Gastrocnemius medialis (tissue), 4 donors: ENCODE measurements around the gene EIF1AD. TPM values are rescaled to one million over a fixed set of nuclear protein-coding genes. Genes with fewer than 3 reads are reported as not detected.

Experiments used
- ATAC-seq, 2 donors: fragments of 150-250 bp; one replicate each; pipeline ENCODE4 v1.9.1; 2016
- DNase-seq, 2 donors: peaks; one replicate each; pipeline ENCODE4 v3.0.0-alpha.2; 2019
- H3K27ac ChIP-seq, 4 donors: fragments of 200-600 bp; sonication (generic); 1 replicate in 1 of 4; 2 replicates in 3 of 4; pipeline ENCODE4 v1.5.1; 2016 to 2018; ENCODE audit warnings: mild to moderate bottlenecking in 2 of 4, moderate library complexity in 1 of 4
- H3K27me3 ChIP-seq, 3 donors: fragments of 200-600 bp; sonication (generic) in 2 of 3; 1 replicate in 1 of 3; 2 replicates in 2 of 3; pipeline versions ENCODE4 v1.5.1 to v1.6.0; 2016 to 2019; ENCODE audit warnings: mild to moderate bottlenecking in 1 of 3, moderate library complexity in 1 of 3
- H3K36me3 ChIP-seq, 2 donors: fragments of 200-600 bp; sonication (generic) in 1 of 2; one replicate each; pipeline ENCODE4 v1.5.1; 2017 to 2018
- H3K4me1 ChIP-seq, 2 donors: fragments of 200-600 bp; sonication (generic) in 1 of 2; one replicate each; pipeline ENCODE4 v1.5.1; 2016 to 2017; ENCODE audit warnings: mild to moderate bottlenecking in 2 of 2
- H3K4me3 ChIP-seq, 4 donors: fragments of 200-600 bp; sonication (generic) in 3 of 4; 1 replicate in 1 of 4; 2 replicates in 3 of 4; pipeline ENCODE4 v1.5.1; 2016 to 2019; ENCODE audit warnings: mild to moderate bottlenecking in 2 of 4
- H3K9me3 ChIP-seq, 3 donors: fragments of 200-600 bp; sonication (generic) in 2 of 3; 1 replicate in 1 of 3; 2 replicates in 2 of 3; pipeline ENCODE4 v1.5.1; 2016 to 2019
- POLR2A ChIP-seq, 2 donors: fragments of 450-650 bp; IDR thresholded peaks; one replicate each; pipeline ENCODE4 v1.6.1; 2017; ENCODE audit warnings: antibody characterized with exemption in 2 of 2, mild to moderate bottlenecking in 2 of 2, moderate library complexity in 2 of 2
- in situ Hi-C, 4 donors: fragments of 200-750 bp; cut with MboI; loops; one replicate each; pipeline versions ENCODE4 v1.15.0 to v1.8.0; 2017; ENCODE audit warnings: low sequenced_read_pairs in 4 of 4
- intact Hi-C: fragments of 100-400 bp; cut with DNase I; formaldehyde crosslinking; loops from one replicate; pipeline ENCODE4 v1.15.1; 2023; ENCODE audit warnings: low total_unique reads
- total RNA-seq, 4 donors: library from RNA; depleted of rRNA; stranded (reverse); fragments of >200 nt; gene quantifications; one replicate each; pipeline versions ENCODE4 v1.1.0 to v1.2.3, GENCODE V29; 2016
- TF ChIP-seq, protein P1 (sequence below), 5 experiments: fragments of 450-650 bp in 3 of 5; fragments of 200-600 bp in 2 of 5; sonication (generic) in 2 of 5; IDR thresholded peaks in 4 of 5; conservative IDR thresholded peaks in 1 of 5; 1 replicate in 4 of 5; 2 replicates in 1 of 5; pipeline ENCODE4 v1.5.1; 2016 to 2019; ENCODE audit warnings: antibody characterized with exemption in 5 of 5, mild to moderate bottlenecking in 3 of 5, moderate library complexity in 3 of 5

Gene EIF1AD
- total RNA-seq, 4 donors from 2014 or later = 29.3 to 39.8 (median 35.4) TPM

DNA sequence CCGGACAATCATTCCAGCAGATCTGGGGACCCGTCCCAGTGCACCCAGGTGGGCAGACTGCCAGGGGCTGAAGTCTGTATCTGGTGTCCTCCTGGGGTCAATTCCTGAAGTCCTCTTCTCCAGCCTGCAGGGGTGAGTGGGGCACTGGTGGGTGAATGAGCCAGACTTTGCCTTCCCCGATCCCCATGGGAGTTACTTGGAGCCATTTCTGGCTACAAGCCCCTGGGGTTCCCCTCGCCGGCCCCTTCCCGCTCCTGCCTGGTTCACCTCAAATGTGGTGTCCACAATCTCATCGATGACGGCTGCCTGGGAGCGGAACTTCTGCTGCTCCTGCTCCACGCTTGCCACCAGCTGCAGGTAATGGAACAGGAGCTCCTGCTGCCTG is 14.8 kb upstream of the EIF1AD start:
- Histone ChIP-seq H3K27me3 (peaks cover 9 to 13% (median 13%) of the 10 kb centered on the region in 3 donors), H3K36me3 (no peaks in the 10 kb centered on the region), H3K4me3 (no peak overlapping the region), H3K9me3 (no peaks in the 10 kb centered on the region), H3K4me1 (peaks cover 9 to 15% of the 10 kb centered on the region in 2 donors), H3K27ac (peak overlapping the region in 1 of 4 donors; percentile 69)
- ATAC-seq (no peak), DNase-seq (no peak)
- TF ChIP-seq, protein P1, sequence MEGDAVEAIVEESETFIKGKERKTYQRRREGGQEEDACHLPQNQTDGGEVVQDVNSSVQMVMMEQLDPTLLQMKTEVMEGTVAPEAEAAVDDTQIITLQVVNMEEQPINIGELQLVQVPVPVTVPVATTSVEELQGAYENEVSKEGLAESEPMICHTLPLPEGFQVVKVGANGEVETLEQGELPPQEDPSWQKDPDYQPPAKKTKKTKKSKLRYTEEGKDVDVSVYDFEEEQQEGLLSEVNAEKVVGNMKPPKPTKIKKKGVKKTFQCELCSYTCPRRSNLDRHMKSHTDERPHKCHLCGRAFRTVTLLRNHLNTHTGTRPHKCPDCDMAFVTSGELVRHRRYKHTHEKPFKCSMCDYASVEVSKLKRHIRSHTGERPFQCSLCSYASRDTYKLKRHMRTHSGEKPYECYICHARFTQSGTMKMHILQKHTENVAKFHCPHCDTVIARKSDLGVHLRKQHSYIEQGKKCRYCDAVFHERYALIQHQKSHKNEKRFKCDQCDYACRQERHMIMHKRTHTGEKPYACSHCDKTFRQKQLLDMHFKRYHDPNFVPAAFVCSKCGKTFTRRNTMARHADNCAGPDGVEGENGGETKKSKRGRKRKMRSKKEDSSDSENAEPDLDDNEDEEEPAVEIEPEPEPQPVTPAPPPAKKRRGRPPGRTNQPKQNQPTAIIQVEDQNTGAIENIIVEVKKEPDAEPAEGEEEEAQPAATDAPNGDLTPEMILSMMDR (IDR thresholded peaks at IDR 0.05 in 4 of 5, conservative IDR thresholded peaks at IDR 0.05 in 1 of 5) = no peak
- no peak for TF ChIP-seq POLR2A (IDR thresholded peaks at IDR 0.05)
- in situ Hi-C loops (no loop called here), intact Hi-C loops (no loop called here)

- TF ChIP-seq POLR2A (IDR thresholded peaks at IDR 0.05) = no peak
- TF ChIP-seq, protein P1 (IDR thresholded peaks at IDR 0.05 in 4 of 5, conservative IDR thresholded peaks at IDR 0.05 in 1 of 5) = no peak
- Histone ChIP-seq H3K9me3 (no peaks in the 10 kb centered on the region), H3K4me1 (peaks cover 9 to 15% of the 10 kb centered on the region in 2 donors), H3K36me3 (no peaks in the 10 kb centered on the region), H3K27ac (peak overlapping the region in 1 of 4 donors; percentile 69), H3K27me3 (peaks cover 12 to 18% (median 17%) of the 10 kb centered on the region in 3 donors), H3K4me3 (no peak overlapping the region)
- intact Hi-C loops = no loop called here
- in situ Hi-C loops = no loop called here
- DNase-seq = no peak
- no peak for ATAC-seq
Measured at GRCh38 chr11:66015936-66016792, 14.2 kb upstream of the EIF1AD start.

DNA sequence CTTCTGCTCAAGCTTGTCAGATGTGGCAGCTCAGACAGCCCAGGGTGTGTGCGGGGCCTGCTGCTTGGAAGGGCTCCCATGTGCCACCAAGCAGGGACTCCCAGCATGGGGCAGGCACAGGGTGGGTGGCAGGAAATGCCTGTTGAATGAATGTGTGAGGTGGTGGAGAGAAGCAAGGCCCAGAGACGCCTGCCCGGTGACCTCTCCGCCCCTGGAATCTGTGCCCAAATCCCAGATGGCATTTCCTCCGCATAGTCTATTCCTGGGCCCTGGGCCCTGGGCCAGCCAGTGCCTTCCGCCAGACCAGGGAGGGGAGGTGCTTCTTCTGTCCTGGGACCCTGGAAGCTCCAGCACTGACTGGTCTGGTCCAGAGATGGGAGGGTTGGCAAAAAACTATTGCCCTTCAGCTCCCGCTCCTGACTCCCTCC is 13.5 kb upstream of the EIF1AD start:
- no peaks in the 10 kb centered on the region for H3K36me3 ChIP-seq
- no peaks in the 10 kb centered on the region for H3K9me3 ChIP-seq
- peak overlapping the region in 2 of 4 donors; percentile 34 to 69 for H3K27ac ChIP-seq
- ATAC-seq (peak in 1 of 2 donors; percentile 51), DNase-seq (no peak)
- H3K27me3 ChIP-seq = peaks cover 12 to 18% (median 17%) of the 10 kb centered on the region in 3 donors
- TF ChIP-seq, protein P1 (IDR thresholded peaks at IDR 0.05 in 4 of 5, conservative IDR thresholded peaks at IDR 0.05 in 1 of 5) = no peak
- TF ChIP-seq POLR2A (IDR thresholded peaks at IDR 0.05) = no peak
- peaks cover 9 to 15% of the 10 kb centered on the region in 2 donors for H3K4me1 ChIP-seq
- intact Hi-C loops = no loop called here
- in situ Hi-C loops = no loop called here
- H3K4me3 ChIP-seq = no peak overlapping the region

DNA sequence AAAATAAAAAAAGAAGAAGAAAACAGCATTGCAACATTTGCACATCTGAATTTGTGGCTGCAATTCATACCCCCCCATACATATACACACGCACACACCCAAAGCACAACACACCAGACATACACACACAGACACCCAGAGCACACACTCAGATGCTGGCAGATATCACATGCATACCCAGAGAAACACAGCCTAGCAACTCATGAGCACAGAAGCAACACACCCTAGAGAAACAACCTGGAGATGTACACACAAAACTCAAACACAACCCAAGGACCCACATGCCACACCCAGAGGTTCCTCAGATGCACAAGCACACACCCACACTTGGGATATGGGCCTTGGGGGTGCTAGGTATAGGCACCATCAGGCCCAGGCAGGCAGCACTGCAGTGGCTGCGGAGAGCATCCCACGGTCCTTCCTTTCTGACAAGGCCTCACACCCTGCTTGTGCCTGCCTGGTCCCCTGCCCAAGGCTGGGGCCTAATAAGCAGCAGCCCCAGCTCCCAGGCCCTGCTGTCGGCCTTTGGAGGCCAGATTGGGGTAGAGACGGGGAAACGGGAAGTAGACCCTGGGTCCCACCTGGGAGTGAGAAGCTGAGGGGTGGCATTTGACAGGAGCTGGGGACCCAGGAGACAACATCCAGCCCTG is 13.0 kb upstream of the EIF1AD start:
- TF ChIP-seq POLR2A (IDR thresholded peaks at IDR 0.05) = no peak
- TF ChIP-seq, protein P1 (IDR thresholded peaks at IDR 0.05 in 4 of 5, conservative IDR thresholded peaks at IDR 0.05 in 1 of 5) = no peak
- Histone ChIP-seq H3K27me3 (peaks cover 12 to 18% (median 17%) of the 10 kb centered on the region in 3 donors), H3K4me3 (no peak overlapping the region), H3K36me3 (no peaks in the 10 kb centered on the region), H3K4me1 (peaks cover 9 to 15% of the 10 kb centered on the region in 2 donors), H3K9me3 (no peaks in the 10 kb centered on the region), H3K27ac (peak overlapping the region in 2 of 4 donors; percentile 34 to 69)
- DNase-seq (no peak), ATAC-seq (no peak)
- in situ Hi-C loops (no loop called here), intact Hi-C loops (no loop called here)
